ENCODE results near the gene COL4A2.

COL4A2 gene

DNA sequence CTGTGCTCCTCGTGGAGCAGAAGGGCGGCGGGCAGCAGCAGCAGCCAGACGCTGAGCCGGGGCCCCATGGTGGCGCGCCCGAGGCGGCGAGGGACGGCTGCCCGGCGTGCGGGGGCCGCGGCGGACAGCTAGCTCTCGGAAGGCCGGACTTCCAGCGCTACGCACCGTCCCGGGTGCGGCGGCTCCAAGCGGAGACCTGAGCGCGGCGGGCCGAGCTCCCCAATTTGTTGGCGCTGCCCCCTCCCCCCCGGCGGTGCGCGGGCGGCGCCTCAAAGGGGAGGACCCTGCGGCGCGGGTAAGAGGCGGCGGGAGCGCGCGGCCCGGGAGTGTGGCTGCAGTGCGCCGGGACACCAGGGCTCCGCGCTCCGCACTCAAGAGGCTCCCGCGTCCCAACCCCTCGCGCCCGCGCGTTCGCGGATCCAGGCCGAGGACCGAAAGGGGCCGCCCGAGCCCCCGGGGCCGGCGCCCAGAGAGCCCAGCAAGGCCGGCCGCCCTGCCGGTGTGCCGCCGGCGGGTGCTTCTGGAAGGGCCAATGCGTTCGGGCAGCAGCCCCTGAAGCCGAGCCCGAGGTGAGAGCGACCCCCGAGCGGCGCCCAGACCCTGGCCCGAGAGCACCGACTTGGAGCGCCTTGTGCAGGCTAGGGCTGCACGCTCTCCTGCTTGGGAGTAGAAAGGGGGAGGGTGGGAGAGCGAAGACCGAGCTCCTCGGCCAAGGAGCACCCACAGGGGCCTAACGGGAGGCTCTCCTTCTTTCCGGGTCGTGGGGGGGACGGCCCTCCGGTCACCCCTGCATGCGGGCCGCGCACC, at the start of gene COL4A2, which contains the start of gene COL4A1:
TSS of gene COL4A2 (plus strand) at position 325 of the 807 bp plus-strand sequence. CDS start 620 bp downstream, outside the sequence.
TSS of gene COL4A1 (minus strand) at position 198 of the 807 bp plus-strand sequence. CDS start at position 68, 130 bp downstream.
- H3K9me3 ChIP-seq = no peaks in the 10 kb centered on the region
- DNase-seq (ENCODE audit: low spot score in 2 of 2) = no peak
- in situ Hi-C loops (cut with MboI; ENCODE audit: low sequenced_read_pairs) = no loop called here
- no peak within 1 kb of the TSS for H3K4me3 ChIP-seq
- 0 out of 2 replicates have a peak, but pooled peaks cover 2% of the 10 kb centered on the region for H3K27me3 ChIP-seq (ENCODE audit: low read depth)
- no peaks in the 10 kb centered on the region for H3K4me1 ChIP-seq
- H3K36me3 ChIP-seq (replicated peaks) = no peaks in the 10 kb centered on the region

GRCh38 chr13:110257408-110257807, 49.7 kb upstream of the COL4A2 start:
- H3K27me3 ChIP-seq (ENCODE audit: low read depth) = no peaks in the 10 kb centered on the region
- no peak for DNase-seq (ENCODE audit: low spot score in 2 of 2)
- in situ Hi-C loops (cut with MboI; ENCODE audit: low sequenced_read_pairs) = no loop called here
- H3K9me3 ChIP-seq = no peaks in the 10 kb centered on the region
- H3K4me3 ChIP-seq = no peak overlapping the region
- no peaks in the 10 kb centered on the region for H3K4me1 ChIP-seq
- no peaks in the 10 kb centered on the region for H3K36me3 ChIP-seq (replicated peaks)

DNA sequence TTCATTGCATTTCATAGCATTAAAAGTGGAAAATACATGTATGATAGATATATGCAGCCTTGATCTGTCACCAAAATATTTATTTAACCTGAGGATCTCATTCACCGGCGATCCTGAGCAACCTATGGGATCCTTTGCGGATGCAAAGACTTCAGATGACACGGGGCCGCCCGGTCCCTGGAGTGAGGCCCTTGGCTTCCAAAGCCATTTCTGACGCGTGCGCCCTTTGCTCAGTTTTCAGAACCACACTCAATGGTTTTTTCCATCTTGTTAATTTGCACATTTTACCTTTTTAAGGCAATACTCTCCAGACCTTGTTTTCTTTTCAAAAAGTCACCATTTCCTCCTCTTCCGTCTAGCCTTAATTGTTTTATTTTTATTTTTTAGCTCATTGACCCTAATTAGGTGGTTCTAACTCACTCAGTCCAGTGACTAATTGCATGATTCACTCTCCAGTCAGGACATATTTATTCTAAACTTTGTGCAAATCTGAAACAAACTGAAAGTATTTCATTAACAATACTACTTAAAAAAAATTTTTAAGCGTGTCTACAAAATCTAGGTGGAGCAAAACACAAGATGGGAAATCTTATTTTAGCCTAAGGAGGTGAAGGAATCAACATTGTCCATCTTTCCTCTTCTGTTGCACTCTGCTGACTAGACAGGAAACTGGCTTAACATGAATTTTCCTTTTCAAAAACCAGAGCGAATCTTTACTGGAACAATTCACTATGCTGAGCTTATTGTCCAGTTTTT, 48.0 kb upstream of the COL4A2 start:
- DNase-seq (ENCODE audit: low spot score in 2 of 2) = no peak
- H3K9me3 ChIP-seq = no peaks in the 10 kb centered on the region
- no peaks in the 10 kb centered on the region for H3K27me3 ChIP-seq (ENCODE audit: low read depth)
- in situ Hi-C loops (cut with MboI; ENCODE audit: low sequenced_read_pairs) = no loop called here
- no peaks in the 10 kb centered on the region for H3K4me1 ChIP-seq
- H3K4me3 ChIP-seq = no peak overlapping the region
- no peaks in the 10 kb centered on the region for H3K36me3 ChIP-seq (replicated peaks)

GRCh38 chr13:110259651-110260050, 47.4 kb upstream of the COL4A2 start:
- no peak overlapping the region for H3K4me3 ChIP-seq
- H3K36me3 ChIP-seq (replicated peaks) = no peaks in the 10 kb centered on the region
- no peaks in the 10 kb centered on the region for H3K9me3 ChIP-seq
- no peaks in the 10 kb centered on the region for H3K4me1 ChIP-seq
- H3K27me3 ChIP-seq (ENCODE audit: low read depth) = no peaks in the 10 kb centered on the region
- in situ Hi-C loops (cut with MboI; ENCODE audit: low sequenced_read_pairs) = no loop called here
- no peak for DNase-seq (ENCODE audit: low spot score in 2 of 2)

DNA sequence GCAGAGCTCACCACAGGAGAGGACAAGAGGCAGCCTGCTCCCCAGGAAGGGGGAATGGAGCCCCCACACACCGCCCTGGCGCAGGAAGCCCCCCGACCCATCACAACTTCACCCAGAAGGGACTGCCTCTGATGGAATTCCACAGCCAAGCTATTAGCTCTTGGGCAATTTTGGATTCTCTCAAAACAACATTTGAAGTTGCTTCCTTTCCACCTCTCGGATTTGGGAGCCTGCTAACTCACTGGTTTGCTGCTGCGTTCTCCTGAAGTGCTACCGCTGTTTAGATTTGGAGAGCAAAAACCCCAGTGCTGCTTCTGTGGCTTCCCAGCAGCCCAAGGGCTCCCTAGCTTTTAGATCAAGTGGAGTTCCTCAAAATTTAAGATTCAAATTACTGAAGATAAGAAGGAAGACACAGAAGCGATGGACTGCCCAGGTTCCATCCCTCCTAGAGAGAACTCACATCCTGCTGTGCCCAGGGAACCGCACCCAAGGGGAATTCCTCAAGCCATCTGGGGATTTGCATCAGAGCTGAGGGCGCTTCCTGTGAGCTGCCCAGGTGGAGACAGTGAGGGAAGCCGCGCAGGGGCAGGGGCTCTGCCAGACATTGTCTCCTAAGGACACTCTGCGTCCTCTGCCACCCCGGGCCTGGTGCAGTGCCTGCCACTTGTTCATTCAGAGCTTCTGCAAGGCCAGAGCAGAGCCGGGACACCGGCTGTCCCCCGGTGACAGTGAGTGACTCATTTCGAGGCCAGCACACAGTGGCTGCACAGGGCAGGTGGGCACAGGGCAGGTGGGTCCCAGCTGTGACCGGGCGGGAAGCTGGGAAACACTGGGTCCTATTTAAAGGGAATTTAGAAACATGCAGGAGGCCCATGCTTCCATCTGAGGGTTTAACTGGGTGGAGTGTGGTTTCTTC, 45.7 kb upstream of the COL4A2 start:
- Histone ChIP-seq H3K9me3 (no peaks in the 10 kb centered on the region), H3K4me1 (no peaks in the 10 kb centered on the region), H3K36me3 (replicated peaks) (no peaks in the 10 kb centered on the region), H3K27me3 (ENCODE audit: low read depth) (no peaks in the 10 kb centered on the region), H3K4me3 (no peak overlapping the region)
- DNase-seq (ENCODE audit: low spot score in 2 of 2) = no peak
- in situ Hi-C loops (cut with MboI; ENCODE audit: low sequenced_read_pairs) = no loop called here

GRCh38 chr13:110262082-110262436, 45.0 kb upstream of the COL4A2 start:
- DNase-seq (ENCODE audit: low spot score in 2 of 2) = no peak
- no peaks in the 10 kb centered on the region for H3K36me3 ChIP-seq (replicated peaks)
- H3K27me3 ChIP-seq (ENCODE audit: low read depth) = no peaks in the 10 kb centered on the region
- in situ Hi-C loops (cut with MboI; ENCODE audit: low sequenced_read_pairs) = no loop called here
- no peaks in the 10 kb centered on the region for H3K4me1 ChIP-seq
- no peaks in the 10 kb centered on the region for H3K9me3 ChIP-seq
- H3K4me3 ChIP-seq = no peak overlapping the region

- H3K9me3 ChIP-seq = no peaks in the 10 kb centered on the region
- H3K4me3 ChIP-seq = no peak overlapping the region
- no peak for DNase-seq (ENCODE audit: low spot score in 2 of 2)
- H3K4me1 ChIP-seq = no peaks in the 10 kb centered on the region
- in situ Hi-C loops (cut with MboI; ENCODE audit: low sequenced_read_pairs) = no loop called here
- no peaks in the 10 kb centered on the region for H3K36me3 ChIP-seq (replicated peaks)
- H3K27me3 ChIP-seq (ENCODE audit: low read depth) = no peaks in the 10 kb centered on the region
Measured at GRCh38 chr13:110262508-110263291, 44.4 kb upstream of the COL4A2 start.

- no peaks in the 10 kb centered on the region for H3K9me3 ChIP-seq
- no peaks in the 10 kb centered on the region for H3K4me1 ChIP-seq
- no peak for DNase-seq (ENCODE audit: low spot score in 2 of 2)
- in situ Hi-C loops (cut with MboI; ENCODE audit: low sequenced_read_pairs) = no loop called here
- no peaks in the 10 kb centered on the region for H3K36me3 ChIP-seq (replicated peaks)
- H3K4me3 ChIP-seq = no peak overlapping the region
- no peaks in the 10 kb centered on the region for H3K27me3 ChIP-seq (ENCODE audit: low read depth)
Measured at GRCh38 chr13:110263404-110263803, 43.7 kb upstream of the COL4A2 start.

DNA sequence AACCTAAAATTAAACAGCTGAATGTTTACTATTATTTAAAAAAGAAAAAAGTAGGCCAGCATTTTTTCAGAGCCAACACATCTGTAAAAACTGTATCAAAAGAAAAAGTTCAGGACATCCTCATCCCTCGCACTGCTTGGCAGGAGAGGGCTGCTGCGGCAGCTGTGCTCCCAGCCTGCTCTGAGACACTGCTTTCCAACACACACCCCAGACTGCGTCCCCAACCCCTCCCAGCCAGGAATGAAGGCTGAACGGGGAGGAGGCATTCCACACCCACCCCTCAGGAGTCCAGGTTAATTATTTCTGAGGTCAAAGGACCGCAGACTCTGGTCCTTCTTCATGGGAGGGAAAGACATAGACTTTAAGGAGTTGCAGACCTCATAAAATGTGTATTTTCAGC, 43.2 kb upstream of the COL4A2 start:
- Histone ChIP-seq H3K27me3 (ENCODE audit: low read depth) (no peaks in the 10 kb centered on the region), H3K36me3 (replicated peaks) (no peaks in the 10 kb centered on the region), H3K4me3 (no peak overlapping the region), H3K9me3 (no peaks in the 10 kb centered on the region), H3K4me1 (no peaks in the 10 kb centered on the region)
- in situ Hi-C loops (cut with MboI; ENCODE audit: low sequenced_read_pairs) = no loop called here
- no peak for DNase-seq (ENCODE audit: low spot score in 2 of 2)

DNA sequence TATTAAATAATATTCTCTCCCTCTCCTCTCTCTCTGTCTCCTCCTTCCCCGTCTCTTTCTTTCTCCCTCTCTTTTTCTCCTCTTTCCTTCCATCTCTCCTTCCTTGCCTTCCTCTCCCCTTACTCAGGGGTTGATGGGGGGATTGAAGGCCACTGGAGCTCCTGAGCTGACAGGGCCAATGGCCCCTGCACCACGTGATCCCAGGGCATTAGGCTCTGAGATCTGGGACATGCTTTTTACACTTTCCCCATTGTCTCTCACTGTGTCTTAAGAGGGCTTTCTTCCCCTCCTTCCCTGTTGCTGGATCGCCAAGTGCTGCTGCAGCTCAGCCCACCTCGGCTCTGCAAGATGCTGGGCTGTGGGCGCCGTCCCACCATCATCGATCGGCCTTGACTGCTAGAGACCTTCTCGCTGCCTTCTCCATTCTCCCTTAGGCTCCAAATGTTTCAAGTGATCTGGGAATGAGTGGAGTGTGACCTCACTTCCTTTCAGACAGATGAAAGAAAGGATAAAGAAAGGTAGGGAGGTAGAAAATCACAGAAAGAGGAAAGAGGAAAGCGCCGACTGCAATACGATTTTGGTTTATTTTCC, 42.3 kb upstream of the COL4A2 start:
- DNase-seq (ENCODE audit: low spot score in 2 of 2) = no peak
- no peaks in the 10 kb centered on the region for H3K9me3 ChIP-seq
- H3K27me3 ChIP-seq (ENCODE audit: low read depth) = no peaks in the 10 kb centered on the region
- H3K4me3 ChIP-seq = no peak overlapping the region
- H3K4me1 ChIP-seq = no peaks in the 10 kb centered on the region
- in situ Hi-C loops (cut with MboI; ENCODE audit: low sequenced_read_pairs) = no loop called here
- H3K36me3 ChIP-seq (replicated peaks) = no peaks in the 10 kb centered on the region

GRCh38 chr13:110265341-110265681, 41.8 kb upstream of the COL4A2 start:
- H3K4me3 ChIP-seq = no peak overlapping the region
- in situ Hi-C loops (cut with MboI; ENCODE audit: low sequenced_read_pairs) = no loop called here
- H3K27me3 ChIP-seq (ENCODE audit: low read depth) = no peaks in the 10 kb centered on the region

DNA sequence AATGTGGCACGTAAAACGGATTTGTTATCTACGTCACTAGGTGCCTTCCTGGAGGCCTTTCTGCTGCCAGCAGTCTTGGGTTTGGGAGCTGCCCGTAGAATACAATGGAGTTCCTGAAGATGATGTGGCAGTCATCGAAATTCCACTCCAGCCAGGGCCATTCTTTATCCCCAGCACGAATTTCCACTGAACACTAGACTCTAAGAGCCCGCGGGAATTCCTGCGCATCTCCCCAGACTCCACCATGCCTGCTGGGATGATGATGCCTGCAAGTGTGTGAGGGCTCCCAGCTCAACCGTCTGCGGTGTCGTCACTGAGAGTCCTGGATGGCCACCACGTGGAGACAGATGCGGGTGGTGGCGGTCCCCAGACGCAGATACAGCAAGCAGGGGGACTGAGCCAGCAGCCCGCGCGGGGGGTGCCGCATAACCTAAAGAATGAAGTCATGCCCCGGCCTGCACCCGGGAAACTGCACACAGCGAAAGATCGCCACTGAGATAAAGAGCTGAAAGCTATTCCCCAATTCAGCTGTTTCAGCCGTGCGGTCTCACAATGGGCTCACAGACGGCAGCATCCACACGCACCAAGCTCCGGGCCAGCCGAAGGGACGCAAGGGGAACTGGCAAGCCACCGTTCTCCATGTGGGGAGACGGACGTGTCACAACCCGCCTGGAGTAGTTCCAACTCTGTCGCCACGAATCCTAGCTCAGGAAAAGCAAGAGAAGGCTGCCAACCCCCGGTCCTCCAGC, 41.2 kb upstream of the COL4A2 start:
- no peaks in the 10 kb centered on the region for H3K36me3 ChIP-seq (replicated peaks)
- in situ Hi-C loops (cut with MboI; ENCODE audit: low sequenced_read_pairs) = no loop called here

More at GRCh38 chr13:110265341-110265681, 41.8 kb upstream of the COL4A2 start:
- no peak for DNase-seq (ENCODE audit: low spot score in 2 of 2)
- Histone ChIP-seq H3K9me3 (no peaks in the 10 kb centered on the region), H3K4me1 (no peaks in the 10 kb centered on the region), H3K36me3 (replicated peaks) (no peaks in the 10 kb centered on the region)

More for the DNA sequence above, 41.2 kb upstream of the COL4A2 start:
- Histone ChIP-seq H3K9me3 (no peaks in the 10 kb centered on the region), H3K4me1 (no peaks in the 10 kb centered on the region), H3K27me3 (ENCODE audit: low read depth) (no peaks in the 10 kb centered on the region), H3K4me3 (no peak overlapping the region)
- DNase-seq (ENCODE audit: low spot score in 2 of 2) = no peak
